Lung (tissue), 12 donors: ENCODE results near the gene MYB. TPM values are rescaled to one million over a fixed set of nuclear protein-coding genes. Genes with fewer than 3 reads are reported as not detected.

Experiments used
- ATAC-seq: fragments of 200-7000 bp; cut with Tn5 transposase; one replicate; pipeline ENCODE4 v1.9.1; 2020; ENCODE audit warnings: moderate number of reproducible peaks; ENCODE audit not compliant: insufficient read depth, low FRiP score
- DNase-seq, 3 donors: peaks; one replicate each; pipeline ENCODE4 v3.0.0-alpha.2; 2013 to 2017
- H3K27ac ChIP-seq, 2 donors: one replicate each; pipeline ENCODE4 v1.5.1; 2013; ENCODE audit warnings: mild to moderate bottlenecking in 2 of 2, moderate library complexity in 2 of 2, control low read depth in 1 of 2, inconsistent platforms in 1 of 2, low read depth in 1 of 2, low read length in 1 of 2
- H3K27me3 ChIP-seq, 3 donors: one replicate each; pipeline ENCODE4 v1.5.1; 2013; ENCODE audit warnings: low read length in 2 of 3; ENCODE audit not compliant: control insufficient read depth in 3 of 3, insufficient read depth in 3 of 3
- H3K36me3 ChIP-seq, 4 donors: one replicate each; pipeline ENCODE4 v1.5.1; 2013; ENCODE audit warnings: low read length in 4 of 4, mild to moderate bottlenecking in 1 of 4, moderate library complexity in 1 of 4; ENCODE audit not compliant: control insufficient read depth in 4 of 4, insufficient read depth in 4 of 4
- H3K4me1 ChIP-seq, 5 donors: one replicate each; pipeline ENCODE4 v1.5.1; 2013; ENCODE audit warnings: low read length in 5 of 5, mild to moderate bottlenecking in 2 of 5, moderate library complexity in 1 of 5; ENCODE audit not compliant: control insufficient read depth in 5 of 5, insufficient read depth in 5 of 5
- H3K4me3 ChIP-seq: one replicate; pipeline ENCODE4 v1.5.1; 2013; ENCODE audit warnings: mild to moderate bottlenecking, control low read depth, moderate library complexity
- H3K9ac ChIP-seq, 2 donors: one replicate each; pipeline ENCODE4 v1.5.1; 2013; ENCODE audit warnings: low read length in 2 of 2, control low read depth in 1 of 2; ENCODE audit not compliant: insufficient read depth in 1 of 2
- H3K9me3 ChIP-seq, 4 donors: one replicate each; pipeline ENCODE4 v1.5.1; 2013; ENCODE audit warnings: low read length in 3 of 4, mild to moderate bottlenecking in 1 of 4, moderate library complexity in 1 of 4; ENCODE audit not compliant: control insufficient read depth in 4 of 4, insufficient read depth in 3 of 4
- CTCF ChIP-seq: IDR thresholded peaks from 2 replicates; pipeline ENCODE4 v1.5.1; 2012; ENCODE audit warnings: mild to moderate bottlenecking; ENCODE audit errors: control extremely low read depth, extremely low read depth
- WGBS, 2 donors: extraction: QIAGEN DNeasy Blood & Tissue Kit; methylation state at CpG; one replicate each; pipeline ENCODE4 v1.1.7; 2013; 5-methylcytosine and 5-hydroxymethylcytosine counted together
- polyA plus RNA-seq, 2 donors: library from polyadenylated mRNA; stranded (reverse); fragments of 200-250 nt; gene quantifications; one replicate each; pipeline ENCODE4 v1.2.1, GENCODE V29; 2013
- total RNA-seq, 2 donors: library from RNA; depleted of rRNA in 1 of 2; stranded (reverse); fragments of >200 nt in 1 of 2; gene quantifications; one replicate each; pipeline ENCODE4 v1.2.1, GENCODE V29; 2014 to 2021
- donor health status: control.
- donor health status: control.
- donor health status: Bipolar disorder and iron deficiency.
- donor health status: healthy.
- donor health status: DM: yes; HTN: yes; CAD: no.

MYB gene
- total and polyA plus RNA-seq, 4 donors: 1.3 to 11.3 (median 4.6) TPM

GRCh38 chr6:135212020-135212806, 31.1 kb downstream of the MYB start:
- no peaks in the 10 kb centered on the region for H3K9me3 ChIP-seq
- no peaks in the 10 kb centered on the region for H3K36me3 ChIP-seq
- peaks cover 0 to 3% (median 0%) of the 10 kb centered on the region in 5 donors for H3K4me1 ChIP-seq
- H3K27me3 ChIP-seq: no peaks in the 10 kb centered on the region
- TF ChIP-seq CTCF: no peak
- ATAC-seq: no peak
- WGBS, 2 donors: 26 to 38% methylated on average over 3 of the region's 3 CpGs
- H3K27ac ChIP-seq: no peak overlapping the region
- H3K4me3 ChIP-seq: no peak overlapping the region
- no peak overlapping the region for H3K9ac ChIP-seq
- DNase-seq: peak in 2 of 3 donors; percentile 20 to 25

GRCh38 chr6:135212935-135213334, 31.8 kb downstream of the MYB start:
- 59 to 66% methylated on average over 5 of the region's 5 CpGs for WGBS, 2 donors
- H3K36me3 ChIP-seq: no peaks in the 10 kb centered on the region
- peaks cover 0 to 3% (median 0%) of the 10 kb centered on the region in 5 donors for H3K4me1 ChIP-seq
- no peak for DNase-seq
- no peaks in the 10 kb centered on the region for H3K27me3 ChIP-seq
- TF ChIP-seq CTCF: no peak
- no peaks in the 10 kb centered on the region for H3K9me3 ChIP-seq
- H3K4me3 ChIP-seq: no peak overlapping the region
- no peak overlapping the region for H3K9ac ChIP-seq
- no peak for ATAC-seq
- no peak overlapping the region for H3K27ac ChIP-seq

- H3K9ac ChIP-seq: no peak overlapping the region
- no peak for TF ChIP-seq CTCF
- DNase-seq (no peak), ATAC-seq (no peak)
- H3K4me3 ChIP-seq: no peak overlapping the region
- peaks cover 0 to 3% (median 0%) of the 10 kb centered on the region in 5 donors for H3K4me1 ChIP-seq
- H3K27me3 ChIP-seq: no peaks in the 10 kb centered on the region
- no peaks in the 10 kb centered on the region for H3K9me3 ChIP-seq
- H3K36me3 ChIP-seq: no peaks in the 10 kb centered on the region
- 72 to 73% methylated on average over 4 of the region's 4 CpGs for WGBS, 2 donors
- no peak overlapping the region for H3K27ac ChIP-seq
Observed at GRCh38 chr6:135213616-135214015, 32.5 kb downstream of the MYB start.
